Kidney (tissue), 14 donors: Measurements from ENCODE around the gene LMO4. TPM values are rescaled to one million over a fixed set of nuclear protein-coding genes. Genes with fewer than 3 reads are reported as not detected.

Experiments
- DNase-seq, 5 donors: peaks; one replicate each; pipeline ENCODE4 v3.0.0-alpha.2; 2013 to 2020
- FAIRE-seq: peaks from 2 replicates; lab custom pipeline; 2012; peaks lifted over from hg19 to GRCh38; lab: Jason Lieb, UNC
- H3K27ac ChIP-seq, 2 donors: one replicate each; pipeline ENCODE4 v1.7.0; 2013; ENCODE audit warnings: low read depth in 2 of 2, low read length in 2 of 2, inconsistent platforms in 1 of 2
- H3K27me3 ChIP-seq: one replicate; pipeline ENCODE4 v1.7.1; 2013; ENCODE audit warnings: low read length, inconsistent platforms; ENCODE audit not compliant: control insufficient read depth, insufficient read depth
- H3K36me3 ChIP-seq, 3 donors: one replicate each; pipeline versions ENCODE4 v1.7.0 to v1.7.1; 2013; ENCODE audit warnings: low read length in 3 of 3, control low read depth in 1 of 3, inconsistent platforms in 1 of 3; ENCODE audit not compliant: insufficient read depth in 3 of 3, control insufficient read depth in 2 of 3
- H3K4me1 ChIP-seq, 3 donors: one replicate each; pipeline versions ENCODE4 v1.7.0 to v1.7.1; 2013; ENCODE audit warnings: low read length in 3 of 3, inconsistent platforms in 1 of 3, low read depth in 1 of 3; ENCODE audit not compliant: control insufficient read depth in 2 of 3, insufficient read depth in 2 of 3
- H3K4me3 ChIP-seq, 3 donors: one replicate each; pipeline versions ENCODE4 v1.7.0 to v1.8.1; 2013; ENCODE audit warnings: low read length in 3 of 3, control low read depth in 1 of 3, inconsistent platforms in 1 of 3
- H3K9ac ChIP-seq, 3 donors: one replicate each; pipeline versions ENCODE4 v1.7.0 to v1.7.1; 2013; ENCODE audit warnings: low read length in 3 of 3, control low read depth in 1 of 3, inconsistent platforms in 1 of 3
- H3K9me3 ChIP-seq, 3 donors: one replicate each; pipeline versions ENCODE4 v1.7.0 to v1.7.1; 2013; ENCODE audit warnings: low read length in 3 of 3, control low read depth in 1 of 3, inconsistent platforms in 1 of 3; ENCODE audit not compliant: control insufficient read depth in 2 of 3, insufficient read depth in 1 of 3
- intact Hi-C: fragments of 100-400 bp; cut with DNase I; formaldehyde crosslinking; loops from one replicate; pipeline ENCODE4 v1.11.1; 2022
- polyA plus RNA-seq: library from polyadenylated mRNA; stranded (reverse); fragments of 350-450 nt; fragmentation: Illumina TruSeq; extraction: RNeasy Lipid Tissue Mini Kit (QIAGEN cat#74804); gene quantifications from one replicate; pipeline ENCODE4 v1.2.3, GENCODE V29; 2014; ENCODE audit warnings: low read depth, low replicate concordance; ENCODE audit not compliant: insufficient read depth
- total RNA-seq: library from RNA; stranded (reverse); fragmentation: NEBNext Ultra II Directional; extraction: Animal tissue kit (Norgen Biotek cat#: 25700); gene quantifications from one replicate; pipeline ENCODE4 v1.2.1, GENCODE V29; 2021
- TF ChIP-seq, protein P1 (sequence below): IDR thresholded peaks from 3 replicates; pipeline ENCODE4 v1.5.1; 2012; ENCODE audit warnings: mild to moderate bottlenecking, moderate library complexity, borderline replicate concordance; ENCODE audit not compliant: insufficient read depth; ENCODE audit errors: extremely low read depth
- donor health status: control.
- donor health status: control.
- donor health status: control.
- donor health status: control.
- donor health status: control.
- donor health status: DM: yes; HTN: yes; CAD: no.
- donor health status: Normal renal cell carcinoma (clear cell type).

LMO4 gene
- total and polyA plus RNA-seq, 2 donors from 2014 or later: 39.1 to 56.2 TPM

DNA sequence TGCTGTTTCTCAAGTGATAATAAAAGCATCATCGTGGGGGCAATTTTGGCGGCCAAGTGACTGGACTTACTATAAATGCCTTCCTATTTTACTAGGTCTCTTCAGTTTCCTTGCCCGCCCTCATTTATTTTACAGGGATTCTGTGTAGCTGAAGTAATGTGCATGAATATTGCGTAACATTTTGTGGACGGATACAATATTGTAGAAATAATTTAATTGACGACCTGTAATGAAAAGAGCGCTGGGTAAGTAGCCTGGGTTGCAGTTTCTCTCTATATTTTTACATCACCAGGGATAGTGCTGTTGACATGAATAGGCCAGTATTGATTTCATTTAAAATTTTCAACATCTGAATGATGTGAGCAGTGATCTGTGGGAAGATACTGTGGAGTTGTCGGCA, 28.1 kb upstream of the LMO4 start:
- no peaks in the 10 kb centered on the region for H3K4me1 ChIP-seq
- no peak overlapping the region for H3K9ac ChIP-seq
- H3K4me3 ChIP-seq: no peak overlapping the region
- no peak for DNase-seq
- FAIRE-seq: no peak
- no peaks in the 10 kb centered on the region for H3K27me3 ChIP-seq
- H3K27ac ChIP-seq: no peak overlapping the region
- H3K36me3 ChIP-seq: no peaks in the 10 kb centered on the region
- TF ChIP-seq, protein P1, sequence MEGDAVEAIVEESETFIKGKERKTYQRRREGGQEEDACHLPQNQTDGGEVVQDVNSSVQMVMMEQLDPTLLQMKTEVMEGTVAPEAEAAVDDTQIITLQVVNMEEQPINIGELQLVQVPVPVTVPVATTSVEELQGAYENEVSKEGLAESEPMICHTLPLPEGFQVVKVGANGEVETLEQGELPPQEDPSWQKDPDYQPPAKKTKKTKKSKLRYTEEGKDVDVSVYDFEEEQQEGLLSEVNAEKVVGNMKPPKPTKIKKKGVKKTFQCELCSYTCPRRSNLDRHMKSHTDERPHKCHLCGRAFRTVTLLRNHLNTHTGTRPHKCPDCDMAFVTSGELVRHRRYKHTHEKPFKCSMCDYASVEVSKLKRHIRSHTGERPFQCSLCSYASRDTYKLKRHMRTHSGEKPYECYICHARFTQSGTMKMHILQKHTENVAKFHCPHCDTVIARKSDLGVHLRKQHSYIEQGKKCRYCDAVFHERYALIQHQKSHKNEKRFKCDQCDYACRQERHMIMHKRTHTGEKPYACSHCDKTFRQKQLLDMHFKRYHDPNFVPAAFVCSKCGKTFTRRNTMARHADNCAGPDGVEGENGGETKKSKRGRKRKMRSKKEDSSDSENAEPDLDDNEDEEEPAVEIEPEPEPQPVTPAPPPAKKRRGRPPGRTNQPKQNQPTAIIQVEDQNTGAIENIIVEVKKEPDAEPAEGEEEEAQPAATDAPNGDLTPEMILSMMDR: no peak
- intact Hi-C loops: no loop called here
- no peaks in the 10 kb centered on the region for H3K9me3 ChIP-seq

DNA sequence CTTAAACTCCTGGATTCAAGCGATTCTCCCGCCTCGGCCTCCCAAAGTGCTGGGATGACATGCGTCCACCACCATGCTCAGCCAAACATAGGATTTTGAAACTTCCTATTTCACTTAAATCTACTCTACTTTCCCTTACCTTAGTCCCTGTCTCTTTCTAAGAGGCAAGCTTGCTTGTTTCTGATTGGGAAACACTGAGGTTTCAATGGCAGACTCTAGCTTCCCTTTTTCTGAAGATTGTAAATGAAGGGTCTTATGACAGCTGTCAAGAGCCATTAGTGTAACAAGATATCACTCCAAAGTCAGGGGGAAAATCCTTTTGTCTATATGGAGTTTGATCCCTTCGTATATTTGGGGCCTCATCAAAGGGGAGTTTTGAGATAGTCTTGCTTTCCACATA, 23.5 kb upstream of the LMO4 start:
- intact Hi-C loops: no loop called here
- Histone ChIP-seq H3K9me3 (no peaks in the 10 kb centered on the region), H3K9ac (no peak overlapping the region), H3K36me3 (no peaks in the 10 kb centered on the region), H3K4me3 (no peak overlapping the region), H3K4me1 (no peaks in the 10 kb centered on the region), H3K27me3 (no peaks in the 10 kb centered on the region), H3K27ac (no peak overlapping the region)
- TF ChIP-seq, protein P1: no peak
- DNase-seq (no peak), FAIRE-seq (no peak)

DNA sequence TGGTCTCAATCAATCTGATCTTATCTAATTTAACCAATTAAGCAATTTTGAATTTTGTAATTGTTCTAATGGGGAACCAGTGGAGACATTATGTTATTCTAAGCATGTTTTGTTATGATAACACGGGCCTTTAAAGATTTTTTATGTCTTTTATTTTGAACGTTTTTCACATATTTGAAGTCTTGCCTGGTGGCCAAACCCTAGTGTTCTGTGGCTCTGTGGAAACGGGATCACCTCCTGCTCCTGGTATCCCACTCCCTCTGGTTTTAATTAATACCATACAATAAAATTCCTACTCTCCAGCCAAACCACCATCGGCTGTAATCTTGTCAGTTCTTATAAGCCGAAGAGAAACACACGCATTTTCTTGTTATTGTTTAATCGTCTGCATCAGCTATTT, 22.9 kb upstream of the LMO4 start:
- intact Hi-C loops: no loop called here
- Histone ChIP-seq H3K36me3 (no peaks in the 10 kb centered on the region), H3K27me3 (no peaks in the 10 kb centered on the region), H3K27ac (no peak overlapping the region), H3K4me3 (no peak overlapping the region), H3K4me1 (peaks cover 0 to 4% (median 4%) of the 10 kb centered on the region in 3 donors), H3K9ac (no peak overlapping the region), H3K9me3 (no peaks in the 10 kb centered on the region)
- peak in 1 of 5 donors; percentile 20 for DNase-seq
- FAIRE-seq: no peak
- TF ChIP-seq, protein P1: no peak

DNA sequence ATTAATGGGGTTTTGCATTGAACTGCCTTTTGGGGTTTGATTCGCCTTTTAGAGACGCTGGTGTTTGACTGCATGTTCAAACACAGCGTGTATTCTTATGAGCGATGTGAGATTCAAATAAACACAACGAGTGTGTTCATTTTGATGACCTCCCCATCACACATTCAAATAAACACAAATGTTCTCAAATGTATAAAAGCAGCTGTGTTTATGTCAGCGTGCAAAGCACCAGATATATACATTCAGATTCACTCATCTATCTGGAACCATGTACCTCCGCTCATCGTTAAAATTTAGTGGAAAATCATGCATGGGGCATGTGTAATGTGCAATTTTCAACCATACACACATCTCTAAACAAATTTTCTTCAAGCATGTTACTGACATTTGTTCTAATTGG, 21.4 kb upstream of the LMO4 start:
- no peak for FAIRE-seq

More for the DNA sequence above, 21.4 kb upstream of the LMO4 start:
- Histone ChIP-seq H3K27ac (no peak overlapping the region), H3K4me3 (no peak overlapping the region), H3K36me3 (no peaks in the 10 kb centered on the region), H3K9me3 (no peaks in the 10 kb centered on the region), H3K9ac (no peak overlapping the region), H3K27me3 (no peaks in the 10 kb centered on the region), H3K4me1 (peaks cover 0 to 5% (median 5%) of the 10 kb centered on the region in 3 donors)
- intact Hi-C loops: no loop called here
- no peak for DNase-seq
- TF ChIP-seq, protein P1: no peak
